ENCODE measurements around the gene FRMD4A.

The FRMD4A gene

DNA sequence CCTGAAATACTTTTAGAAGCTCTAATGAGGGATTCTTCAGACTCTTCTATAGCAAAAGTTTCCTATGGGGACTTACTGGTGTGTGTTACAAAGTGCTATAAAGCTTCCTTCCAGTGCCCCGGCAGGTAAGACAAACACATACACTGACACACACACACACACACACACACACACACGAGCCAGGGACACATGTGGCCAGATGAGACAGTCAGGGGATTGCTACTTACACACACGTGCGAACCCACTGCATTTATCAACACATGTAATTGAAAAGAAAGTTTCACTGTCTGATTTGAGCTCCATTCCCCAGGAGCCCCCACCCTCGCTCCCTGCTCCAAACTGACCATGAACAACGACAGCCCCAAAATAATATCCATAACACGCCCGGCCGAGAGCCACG, 624.1 kb downstream of the FRMD4A start:
- DNase-seq, result no peak

DNA sequence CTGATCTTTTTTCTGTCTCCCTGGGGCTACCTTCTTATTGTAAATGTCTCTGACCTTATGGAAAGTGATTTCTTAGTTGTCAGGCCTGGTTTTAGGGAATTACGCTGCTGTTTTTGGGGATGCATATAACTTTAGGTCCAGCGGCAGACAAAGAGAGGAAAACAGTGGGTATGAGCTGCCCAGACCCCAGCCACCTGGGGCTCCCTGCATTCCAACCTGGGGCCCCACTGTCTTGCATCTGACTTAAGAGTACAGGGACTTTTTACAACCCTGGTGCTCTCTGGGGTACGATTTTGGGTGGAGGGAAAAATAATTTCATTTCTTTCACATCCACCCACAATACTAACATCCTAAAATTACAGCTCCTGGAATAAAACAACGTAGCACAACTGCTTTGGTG, 624.5 kb downstream of the FRMD4A start:
- no peak for DNase-seq

DNA sequence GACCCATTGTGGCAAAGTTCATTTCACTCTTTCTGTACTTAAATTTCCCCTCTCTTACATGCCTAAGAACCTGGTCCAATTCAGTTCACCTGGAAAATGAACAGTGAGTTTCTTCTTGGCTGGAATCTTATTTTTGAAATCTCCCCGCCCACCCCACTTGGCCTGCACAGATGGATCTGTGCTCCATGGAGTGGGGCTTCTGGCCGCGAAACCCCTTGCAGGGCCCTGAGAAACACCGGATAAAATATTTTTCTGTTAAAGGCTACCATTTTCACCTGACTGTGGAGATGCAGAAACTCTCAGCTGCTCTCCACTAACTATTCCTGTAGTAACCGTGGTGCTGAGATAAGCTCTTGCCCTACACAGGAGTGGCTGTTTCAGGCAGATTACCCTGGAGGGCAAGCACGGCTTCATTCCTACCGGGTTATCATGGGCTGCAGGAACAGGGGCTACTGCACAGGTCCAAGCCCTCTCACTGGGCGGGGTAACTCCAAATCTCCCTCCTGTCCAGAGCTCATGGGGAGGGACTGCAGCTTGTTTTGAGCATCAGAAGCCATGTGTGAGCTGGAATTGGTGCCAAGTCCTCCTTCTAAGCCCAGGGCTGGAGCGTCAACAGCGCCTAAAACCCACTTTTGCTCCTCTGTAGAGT, 625.1 kb downstream of the FRMD4A start:
- DNase-seq, result no peak

DNA sequence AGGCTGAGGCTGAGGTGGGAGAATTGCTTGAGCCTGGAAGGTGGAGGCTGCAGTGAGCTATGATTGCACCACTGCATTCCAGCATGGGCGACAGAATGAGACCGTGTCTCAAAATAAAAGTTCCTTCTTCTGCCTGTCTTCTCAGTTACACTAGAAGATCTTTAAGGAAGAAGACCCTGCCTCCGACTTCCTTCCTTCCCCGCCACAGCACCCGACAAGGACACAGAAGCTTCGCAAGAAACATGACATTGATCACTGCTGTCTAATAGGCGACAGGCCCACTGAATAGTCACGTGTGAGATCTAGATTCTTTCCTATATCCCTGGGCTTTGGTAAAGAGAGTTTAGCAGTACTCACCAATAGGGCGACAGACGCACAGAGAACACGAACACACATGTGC, 625.8 kb downstream of the FRMD4A start:
- DNase-seq, result no peak

DNA sequence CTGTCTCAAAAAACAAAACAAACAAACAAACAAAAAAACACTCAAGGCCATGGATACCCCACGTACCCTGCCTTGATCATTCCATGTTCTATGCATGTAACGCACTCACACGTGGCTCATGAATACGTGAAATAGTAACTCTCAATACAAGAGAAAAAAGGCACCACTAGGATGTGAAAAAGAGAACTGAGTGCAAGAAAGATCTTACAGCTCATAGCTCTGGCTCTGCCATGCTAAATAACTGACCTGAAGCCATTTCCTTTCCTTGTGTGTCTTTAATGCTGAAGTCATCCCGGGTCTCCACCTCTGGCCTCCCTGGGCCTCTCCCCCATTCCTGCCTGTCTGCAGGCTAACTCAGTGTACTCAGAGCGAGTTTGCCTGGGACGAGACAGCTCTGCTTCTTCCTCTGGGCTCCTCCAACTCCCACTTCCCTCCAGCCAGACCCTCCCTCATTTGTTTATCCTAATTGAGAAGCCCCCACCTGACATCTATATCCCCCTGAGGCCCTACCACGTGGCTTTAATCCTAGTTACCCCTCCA, 626.7 kb downstream of the FRMD4A start:
- DNase-seq, result no peak

DNA sequence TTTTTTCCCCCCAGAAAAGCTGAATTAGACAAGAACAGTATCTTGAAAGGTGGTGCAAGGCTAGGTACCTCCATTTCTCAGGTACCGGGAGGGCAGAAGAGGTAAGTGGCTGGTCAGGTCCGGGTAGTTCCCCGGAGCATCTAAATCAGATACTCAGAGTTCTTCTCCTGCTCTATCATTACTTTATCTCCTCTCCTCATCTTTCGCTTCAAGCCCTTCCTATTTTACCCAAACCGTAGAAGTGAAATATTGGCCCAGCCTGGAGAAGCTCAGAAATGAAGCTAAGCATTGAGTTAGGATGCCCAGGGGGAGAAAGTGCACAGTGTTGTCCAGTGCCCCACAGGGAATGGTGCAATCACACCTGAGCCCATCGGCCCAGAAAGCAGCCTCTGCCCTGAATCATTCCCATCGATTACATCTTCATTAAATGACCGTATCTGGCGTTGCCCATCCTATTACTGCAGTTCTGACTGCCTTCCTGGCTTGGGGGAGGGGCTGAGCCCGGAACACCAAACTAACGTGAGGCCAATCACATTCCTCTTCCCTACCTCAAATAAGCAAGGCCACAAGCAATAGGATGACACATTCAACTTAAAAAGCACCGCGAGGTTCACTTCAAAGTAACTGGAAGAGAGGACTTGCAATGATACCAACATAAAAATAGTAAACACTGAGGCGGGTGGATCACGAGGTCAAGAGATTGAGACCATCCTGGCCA, 627.5 kb downstream of the FRMD4A start:
- no peak for DNase-seq

DNA sequence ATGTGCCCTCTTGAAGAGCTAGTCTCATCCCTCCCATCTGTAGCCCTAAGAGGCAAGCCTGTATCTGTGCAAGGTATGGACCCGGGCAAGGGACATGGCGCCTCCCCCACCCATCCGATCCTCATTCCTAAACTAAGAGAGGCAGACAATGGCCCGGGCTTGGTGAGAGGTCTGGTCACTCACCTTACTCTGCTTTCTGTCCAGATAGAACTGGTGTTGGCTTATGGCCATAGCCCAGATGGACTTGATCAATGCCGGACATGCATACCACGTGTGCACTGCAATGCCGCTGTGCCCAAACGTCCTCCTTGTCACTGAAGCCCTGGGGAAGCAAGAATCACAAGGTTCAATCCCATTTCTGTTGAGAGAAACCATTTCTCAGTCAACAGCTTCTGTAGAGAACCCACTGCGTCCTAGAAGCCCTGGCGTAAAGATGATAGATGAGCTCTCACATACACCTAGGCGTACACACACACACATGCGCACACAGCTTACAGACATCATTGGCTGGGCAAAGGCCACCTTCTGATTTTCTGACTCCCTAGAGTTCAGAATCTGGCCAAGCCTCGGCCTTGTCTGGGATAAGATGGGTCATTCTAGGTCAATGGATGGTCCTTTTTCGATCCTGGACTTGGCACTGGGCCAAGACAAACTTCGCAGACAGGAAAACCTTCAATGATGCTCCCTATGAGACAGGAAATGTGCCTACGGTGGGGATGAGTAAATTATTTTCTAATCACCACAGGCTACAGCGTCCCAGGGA, 629.4 kb downstream of the FRMD4A start:
- DNase-seq, result no peak

DNA sequence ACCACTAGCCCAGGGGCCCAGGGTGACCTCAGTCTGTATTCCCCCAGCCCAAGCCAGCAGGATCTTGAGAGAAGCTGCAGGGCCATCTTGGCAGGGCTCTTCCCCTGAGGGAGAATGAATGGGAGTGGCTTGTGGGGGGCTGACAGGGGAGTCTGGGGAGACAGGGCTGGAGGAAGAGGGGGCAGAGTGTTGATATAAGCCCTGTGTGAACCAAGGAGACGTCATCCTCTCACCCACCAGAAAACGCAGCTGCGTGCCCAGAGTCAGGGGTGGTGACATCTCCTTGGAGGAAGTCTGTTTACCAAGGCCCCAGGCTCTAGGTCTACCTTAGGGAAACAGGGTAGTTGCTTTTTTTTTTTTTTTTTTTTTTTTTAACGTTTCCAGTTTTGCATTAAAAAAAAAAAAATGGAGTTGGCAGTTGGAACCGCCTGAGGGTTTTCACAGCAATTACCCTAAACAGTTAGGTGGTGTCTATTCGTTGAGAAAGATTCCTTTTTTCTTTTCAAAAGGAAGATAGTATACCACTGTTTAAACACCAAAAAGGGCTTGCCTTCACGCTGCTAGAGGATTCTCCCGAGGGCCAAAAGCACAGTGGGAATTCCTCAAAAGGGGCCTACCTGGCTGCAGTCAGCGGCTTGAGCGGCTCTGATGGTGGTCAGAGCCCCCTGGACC, 630.1 kb downstream of the FRMD4A start:
- no peak for DNase-seq

DNA sequence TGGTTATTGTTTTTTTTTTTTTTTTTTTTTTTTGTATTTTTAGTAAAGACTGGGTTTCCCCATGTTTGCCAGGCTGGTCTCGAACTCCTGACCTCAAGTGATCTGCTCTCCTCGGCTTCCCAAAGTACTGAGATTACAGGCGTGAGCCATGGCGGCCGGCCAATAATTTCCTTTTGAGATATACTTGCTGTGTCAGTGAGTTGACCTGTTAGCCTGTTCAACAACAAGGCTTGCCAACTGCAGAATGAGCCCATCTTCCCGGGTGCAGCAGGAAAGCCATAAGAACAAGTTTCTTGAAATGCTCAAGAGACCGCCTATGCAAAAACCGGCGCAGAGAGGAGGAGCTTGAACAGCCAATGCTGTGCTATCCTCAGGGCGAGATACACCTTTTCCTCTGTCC, 631.5 kb downstream of the FRMD4A start:
- no peak for DNase-seq

DNA sequence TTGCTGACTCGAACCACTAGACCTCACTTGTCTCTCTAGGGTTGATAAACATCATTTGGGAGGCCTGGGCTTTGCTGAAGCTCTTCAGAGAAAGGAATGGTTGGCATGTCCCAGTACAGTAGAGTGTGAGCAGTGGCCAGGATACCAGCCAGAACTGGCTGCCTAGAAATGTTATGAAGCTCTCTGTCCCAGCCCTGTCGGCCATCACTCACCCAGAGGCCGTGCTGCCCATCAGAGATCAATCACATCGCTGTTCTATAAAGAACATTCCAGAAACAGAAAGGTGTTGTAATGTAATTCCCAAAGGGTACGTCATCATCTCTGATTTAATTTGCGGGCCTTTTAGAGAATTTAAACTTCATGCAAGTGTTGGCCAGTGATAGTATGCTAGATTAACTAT, 632.5 kb downstream of the FRMD4A start:
- no peak for DNase-seq

DNA sequence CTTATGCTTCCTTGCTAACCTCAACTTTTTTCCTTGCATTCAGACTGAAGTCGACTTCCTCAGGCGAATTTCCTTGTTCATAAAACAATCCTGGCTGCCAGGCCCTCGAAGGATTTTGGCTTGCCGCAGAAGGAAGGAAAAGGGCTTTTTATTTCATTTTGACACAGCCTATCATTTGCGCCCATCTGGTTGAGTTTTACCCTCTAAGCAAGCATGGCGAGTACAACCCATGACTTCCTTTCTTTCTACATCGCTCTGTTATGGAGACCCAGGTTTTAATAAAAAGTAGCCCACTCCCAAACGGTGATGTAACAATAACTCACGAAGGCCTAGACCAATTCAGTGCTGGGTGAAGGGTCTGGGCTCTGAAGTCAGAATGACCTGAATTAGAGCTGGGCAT, 634.7 kb downstream of the FRMD4A start:
- DNase-seq, result no peak

DNA sequence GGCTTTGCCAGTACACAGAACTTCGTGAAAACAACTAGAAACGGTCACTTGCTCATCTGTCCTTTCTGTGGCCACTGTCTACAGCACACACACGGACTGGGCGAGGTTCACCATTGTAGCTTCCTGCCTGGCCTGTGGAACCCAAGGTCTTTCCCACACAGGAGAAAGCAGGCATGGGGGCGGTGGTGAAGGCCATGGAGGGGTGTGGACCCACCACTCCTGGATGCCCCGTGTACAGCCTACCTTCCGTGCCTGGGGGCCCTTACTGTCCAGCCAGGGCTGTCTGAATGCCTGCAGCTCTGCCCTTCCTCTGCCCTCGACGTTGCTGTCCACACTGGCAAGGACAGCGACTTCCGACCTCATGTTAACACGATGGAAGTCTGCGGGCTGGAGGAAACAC, 635.1 kb downstream of the FRMD4A start:
- DNase-seq, result no peak

DNA sequence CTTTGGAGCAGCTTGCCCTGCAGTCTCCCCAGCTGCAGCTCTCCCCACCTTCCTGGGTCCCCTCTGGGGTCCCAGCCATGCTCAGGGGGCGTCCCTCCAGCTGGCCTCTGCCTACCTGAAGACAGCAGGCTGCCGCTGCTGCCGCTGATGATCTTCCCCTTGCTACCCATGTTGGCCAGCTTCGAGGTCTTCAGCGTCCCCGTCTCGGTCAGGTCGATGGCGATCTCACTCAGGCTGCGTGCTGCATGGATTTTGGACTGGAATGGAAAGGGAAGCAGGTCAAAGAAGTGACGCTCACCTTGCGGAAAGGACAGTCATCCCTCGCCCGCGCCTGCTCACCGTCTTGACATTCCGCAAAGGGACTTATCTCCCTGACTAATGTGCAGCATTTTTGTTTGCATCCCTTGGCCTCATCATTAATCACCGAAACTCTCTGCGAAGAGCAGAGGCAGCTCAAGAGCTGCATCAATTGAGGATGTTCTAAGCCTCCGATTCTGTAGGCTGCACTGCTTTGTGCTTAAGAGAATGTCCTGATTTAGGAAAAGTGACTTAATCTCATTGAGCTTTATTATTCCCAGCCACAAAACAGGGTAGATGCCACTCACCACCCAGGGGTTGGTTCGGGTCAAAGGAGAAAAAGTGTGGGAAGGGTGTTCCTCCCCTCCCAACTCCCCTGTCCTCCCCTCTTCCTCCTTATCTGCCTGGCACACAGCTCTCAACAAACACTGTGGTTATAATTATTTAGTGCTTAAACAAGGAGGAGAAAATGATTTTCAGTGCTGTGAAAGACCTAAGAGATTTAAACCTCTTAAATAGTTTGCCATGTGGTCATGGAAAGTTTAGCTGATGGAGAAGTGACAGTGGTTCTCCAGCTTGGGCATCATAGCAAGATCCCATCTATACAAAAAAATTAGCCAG, 636.7 kb downstream of the FRMD4A start:
- DNase-seq, result no peak

DNA sequence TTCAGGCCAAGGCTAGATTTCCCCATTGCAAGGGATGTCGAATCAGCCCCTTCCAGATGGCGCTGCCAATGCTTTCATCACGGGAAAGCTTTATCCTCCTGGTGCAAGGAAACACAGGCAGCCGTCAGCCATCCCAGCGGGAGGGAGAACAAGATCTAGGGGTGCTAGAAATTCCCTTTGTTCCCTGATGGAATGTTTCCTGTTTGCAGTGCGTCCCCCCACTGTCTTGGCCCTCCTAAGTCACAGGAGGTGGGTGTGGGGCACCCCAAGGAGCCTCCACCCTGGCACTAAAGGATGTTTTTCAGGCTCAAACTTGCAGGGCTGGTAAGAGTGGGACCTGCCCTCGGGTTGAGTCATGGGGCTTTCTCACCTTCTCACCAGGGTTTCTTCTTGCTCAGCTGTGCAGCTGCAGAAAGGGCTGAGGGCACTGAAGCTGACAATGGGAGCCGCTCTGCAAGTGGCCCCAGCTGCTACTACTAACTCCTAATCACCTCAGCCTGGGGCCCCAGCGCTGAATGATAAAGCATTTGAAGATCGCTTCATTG, 640.4 kb downstream of the FRMD4A start:
- DNase-seq, result no peak

DNA sequence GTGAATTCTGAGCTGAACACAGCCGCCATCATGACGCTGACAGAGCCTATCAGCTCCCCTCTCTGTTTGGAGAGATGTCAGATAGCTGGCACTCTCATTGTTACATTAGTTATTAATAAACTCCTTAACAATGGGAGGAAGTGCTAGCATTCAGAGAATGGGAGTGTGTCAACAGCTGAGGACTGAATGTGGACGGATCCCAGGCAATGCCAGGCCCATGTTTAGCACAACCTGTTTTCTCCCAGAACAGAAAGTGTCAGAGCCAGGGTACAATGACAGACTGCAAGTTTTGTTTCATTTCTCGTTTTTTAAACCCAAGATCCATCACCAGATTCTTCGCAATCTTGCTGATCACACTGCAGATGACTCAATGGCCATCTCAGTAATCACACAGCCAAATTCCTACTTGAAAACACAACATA, 644.4 kb downstream of the FRMD4A start:
- DNase-seq, result no peak

DNA sequence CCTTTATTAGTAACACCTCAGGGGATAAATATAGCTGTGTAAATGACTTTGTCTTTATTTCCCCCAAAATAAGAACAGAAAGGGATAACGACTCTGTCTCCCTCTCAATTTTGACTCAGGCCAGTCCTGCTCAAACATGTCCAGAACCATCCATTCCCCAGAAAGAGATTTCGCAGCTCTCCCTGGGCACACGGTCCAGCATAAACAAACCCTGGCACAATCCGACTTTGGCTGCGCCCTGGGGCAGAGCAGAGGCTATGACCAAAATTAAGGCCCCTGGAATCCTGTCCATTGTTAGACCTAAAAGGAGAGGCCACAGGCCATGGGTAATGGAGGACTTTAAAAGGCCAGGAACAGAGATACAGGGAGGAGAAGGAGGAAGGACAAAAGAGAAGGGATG, 644.8 kb downstream of the FRMD4A start:
- DNase-seq, result no peak

DNA sequence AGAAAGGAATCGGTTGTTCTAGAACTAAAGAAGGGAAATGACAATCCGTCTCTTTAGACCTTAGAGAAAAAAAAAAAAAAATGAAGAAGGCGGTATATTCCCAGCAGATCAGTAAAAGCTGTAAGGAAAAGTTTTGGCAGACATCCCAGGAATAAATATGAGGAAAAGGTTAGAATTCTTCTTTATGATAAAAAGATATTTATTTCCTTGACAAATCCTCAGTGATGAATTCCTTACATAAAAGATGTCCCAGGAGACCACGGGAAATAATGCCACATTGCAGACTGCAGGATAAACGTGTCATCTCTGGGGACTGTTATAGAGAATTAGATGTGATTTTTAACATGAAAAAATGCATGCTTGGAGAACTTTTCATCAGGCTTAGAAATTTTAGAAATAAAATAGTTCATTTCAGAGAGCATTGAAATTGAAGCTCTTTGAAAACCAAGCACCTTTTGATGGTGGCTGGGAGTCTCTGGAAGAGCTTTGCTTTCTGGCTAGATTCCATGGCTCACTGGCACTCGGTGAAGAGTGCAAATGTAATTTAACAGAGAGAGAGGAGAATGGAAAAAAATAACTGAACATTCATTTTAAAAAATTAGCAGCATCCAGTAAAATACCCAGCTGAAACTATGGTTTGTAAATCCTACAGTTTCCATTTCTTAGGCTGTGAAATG, 645.8 kb downstream of the FRMD4A start:
- no peak for DNase-seq

DNA sequence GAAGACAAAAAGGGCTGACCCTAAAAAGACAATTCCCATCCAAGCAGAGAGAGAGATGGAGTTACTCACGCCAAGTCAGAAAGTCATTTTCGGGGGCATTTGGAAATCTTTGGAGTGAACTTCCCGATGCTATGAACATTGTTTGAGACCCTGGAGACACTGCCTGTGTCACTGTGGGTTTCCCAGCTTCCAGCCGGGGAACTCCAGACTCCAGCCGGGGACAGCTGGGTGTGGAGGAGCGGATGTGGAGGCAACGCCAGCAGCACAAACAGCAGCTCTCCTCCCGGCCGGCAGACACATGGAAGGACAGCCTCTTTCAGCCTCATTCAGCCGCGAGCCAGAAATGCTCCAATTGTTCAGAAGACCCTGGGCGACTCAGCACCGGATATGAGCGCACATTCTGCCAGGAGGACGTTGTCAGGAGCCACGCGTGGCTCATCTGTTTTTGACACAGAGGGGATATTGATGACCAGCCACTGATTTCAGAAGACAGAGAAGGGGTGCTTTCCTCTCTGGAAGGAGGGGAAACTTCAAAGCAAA, 646.4 kb downstream of the FRMD4A start:
- no peak for DNase-seq

DNA sequence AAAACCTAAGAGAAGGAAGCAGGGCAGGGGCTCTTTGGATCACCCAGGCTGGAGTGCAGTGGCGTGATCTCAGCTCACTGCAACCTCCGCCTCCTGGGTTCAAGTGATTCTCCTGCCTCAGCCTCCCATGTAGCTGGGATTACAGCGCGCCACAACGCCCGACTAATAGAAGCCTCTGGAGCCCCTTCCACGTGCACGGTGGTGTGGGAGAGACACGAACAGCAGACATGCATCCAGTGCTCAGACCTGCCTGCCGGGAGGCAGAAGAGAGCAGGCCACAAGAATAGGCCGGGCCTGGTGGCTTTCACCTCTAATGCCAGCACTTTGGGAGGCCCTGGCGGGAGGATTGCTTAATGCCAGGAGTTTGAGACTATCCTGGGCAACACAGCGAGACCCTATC, 647.7 kb downstream of the FRMD4A start:
- DNase-seq, result no peak

DNA sequence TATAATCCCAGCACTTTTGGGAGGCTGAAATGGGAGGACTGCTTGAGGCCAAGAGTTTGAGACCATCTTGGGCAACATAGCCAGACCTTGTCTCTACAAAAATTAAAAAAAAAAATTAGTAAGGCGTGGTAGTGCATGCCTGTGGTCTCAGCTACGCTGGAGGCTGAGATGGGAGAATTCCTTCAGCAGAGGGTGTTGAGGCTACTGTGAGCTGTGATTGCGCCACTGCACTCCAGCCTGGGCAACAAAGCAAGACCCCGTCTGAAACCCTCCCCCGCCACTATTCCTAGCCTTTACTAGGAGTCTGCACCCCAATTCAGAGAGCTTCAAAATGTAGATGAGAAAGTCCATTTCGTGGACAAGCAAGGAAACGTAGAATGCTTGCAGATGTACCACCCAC, 648.8 kb downstream of the FRMD4A start:
- no peak for DNase-seq

DNA sequence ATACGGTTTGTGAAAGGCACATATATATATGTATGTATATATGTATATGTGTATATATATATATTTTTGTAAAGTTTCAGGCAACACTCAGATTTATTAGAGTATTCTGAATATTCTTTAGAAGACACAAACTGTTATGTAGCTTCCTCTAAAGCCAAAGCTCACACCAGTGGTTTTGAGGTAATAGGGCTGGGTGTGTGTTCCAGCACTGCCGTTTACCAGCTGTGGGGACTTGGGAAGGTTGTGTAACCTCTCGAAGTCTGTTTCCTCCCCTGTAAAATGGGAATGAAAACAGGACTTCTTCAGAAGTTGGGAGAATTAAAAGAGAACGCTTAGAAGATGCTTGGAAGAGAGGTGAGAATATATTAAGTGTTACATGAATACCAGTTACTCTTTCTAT, 649.2 kb downstream of the FRMD4A start:
- no peak for DNase-seq
